ENCODE measurements around the gene WDR48.
A peak's percentile ranks its signal among the peaks of the same experiment; 100 is the strongest.

WDR48 gene

GRCh38 chr3:39102504-39103323 lies 50.9 kb downstream of the WDR48 start:
- DNase-seq (ENCODE audit: low read depth) = no peak

DNA sequence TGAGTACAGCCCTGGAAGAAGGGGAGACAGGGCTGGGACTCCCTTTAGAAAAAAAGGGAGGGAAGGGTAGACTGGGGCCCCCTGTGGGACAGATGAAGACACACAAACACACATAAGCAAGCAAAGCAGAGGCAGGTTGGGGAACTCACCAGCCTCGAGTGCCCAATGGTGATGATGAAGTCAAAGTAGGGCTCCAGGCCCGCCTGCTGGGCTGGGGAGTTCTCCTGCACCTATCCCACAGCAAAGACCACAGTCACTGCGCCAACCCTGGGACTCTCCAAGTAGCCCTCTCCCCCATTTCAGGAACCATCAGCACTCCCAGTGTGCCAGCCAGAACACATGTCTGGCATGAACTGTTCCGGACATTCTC lies 51.5 kb downstream of the WDR48 start:
- DNase-seq (ENCODE audit: low read depth) = no peak

DNA sequence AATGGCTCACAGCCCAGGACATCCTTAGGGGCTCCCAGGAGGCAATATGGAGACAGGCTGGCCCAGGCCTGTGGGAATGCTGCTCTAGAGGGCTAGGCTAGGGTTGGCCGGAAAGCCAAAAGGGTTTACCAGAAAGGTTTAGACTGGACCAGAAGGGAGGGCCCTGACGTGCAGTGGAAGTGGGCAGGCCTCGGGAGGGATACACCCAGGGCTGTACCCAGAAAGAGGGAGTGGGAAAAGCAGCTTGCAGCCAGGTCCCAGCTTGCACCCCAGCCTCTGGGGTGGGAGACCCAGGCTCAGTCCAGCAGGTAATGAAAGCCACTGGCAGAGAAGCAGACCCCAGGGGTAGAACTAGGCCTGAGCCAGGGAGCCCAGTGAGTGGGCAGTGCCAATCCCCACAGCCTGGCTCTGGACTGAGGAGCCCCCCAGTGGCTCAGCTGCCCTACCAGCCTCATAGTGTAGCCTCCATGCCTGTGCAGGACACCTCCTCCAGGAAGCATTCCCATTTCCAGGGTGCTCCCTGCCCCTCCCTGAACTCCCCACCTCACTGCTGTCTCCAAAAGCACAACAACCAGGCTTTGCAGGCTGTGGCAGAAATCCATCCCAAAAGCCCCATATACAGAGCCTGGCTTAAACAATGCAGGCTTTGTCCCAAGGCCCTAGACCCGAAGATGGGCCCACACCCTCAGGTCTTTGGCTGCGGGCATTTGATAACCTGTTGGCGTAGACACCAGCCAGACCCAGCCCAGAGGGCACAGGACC lies 52.2 kb downstream of the WDR48 start:
- DNase-seq (ENCODE audit: low read depth) = no peak

DNA sequence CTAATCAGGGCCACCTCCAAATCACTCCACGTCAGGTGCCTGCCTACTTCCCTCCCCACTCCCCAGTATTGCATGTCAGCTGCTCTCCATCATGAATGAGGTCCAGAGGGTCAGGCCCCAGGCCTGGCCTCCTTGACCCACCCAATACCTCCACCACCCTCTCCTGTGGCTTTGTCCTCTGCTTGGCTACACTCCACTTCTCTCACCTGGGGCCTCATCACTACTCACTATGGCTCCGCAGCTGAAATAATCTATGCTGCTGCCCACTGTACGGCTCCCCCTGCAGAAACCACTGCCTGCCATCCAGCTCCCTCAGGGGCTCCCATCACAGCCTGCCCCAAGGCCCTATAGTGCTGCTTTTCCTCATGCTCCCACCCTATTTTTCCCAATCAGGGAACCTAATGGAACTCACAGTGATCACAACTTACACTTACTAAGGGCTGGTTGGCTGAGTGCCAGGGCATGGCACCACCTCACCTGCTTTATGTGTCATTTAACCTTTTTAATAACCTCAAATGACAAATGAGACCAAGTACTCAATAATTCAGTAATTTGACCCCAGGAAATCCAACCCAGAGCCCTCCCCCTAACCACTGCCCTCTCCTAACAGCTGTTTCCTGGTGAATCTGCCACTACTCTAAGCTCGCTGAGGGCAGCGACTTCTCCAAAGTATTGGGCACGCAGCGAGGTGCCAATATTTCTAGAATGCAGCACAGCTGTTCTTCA lies 53.3 kb downstream of the WDR48 start:
- no peak for DNase-seq (ENCODE audit: low read depth)

DNA sequence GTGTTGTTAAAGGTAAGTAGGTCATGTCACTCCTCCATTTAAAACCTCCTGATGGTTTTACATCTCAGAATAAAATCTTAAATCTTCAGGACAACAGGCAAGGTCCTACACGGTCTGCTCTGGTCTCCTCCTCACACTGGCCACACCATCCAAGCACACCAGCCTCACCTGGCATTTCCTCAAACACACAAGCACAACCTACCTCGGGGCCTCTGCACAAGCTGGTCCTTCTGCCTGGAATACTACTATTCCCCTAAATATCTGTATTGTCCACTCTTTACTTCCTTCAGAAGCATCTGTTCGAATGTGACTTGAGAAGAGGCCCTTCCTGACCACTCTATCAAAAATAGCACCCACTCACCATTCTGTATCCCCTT lies 53.9 kb downstream of the WDR48 start:
- DNase-seq (ENCODE audit: low read depth) = no peak

GRCh38 chr3:39106281-39106811 lies 54.5 kb downstream of the WDR48 start:
- DNase-seq (ENCODE audit: low read depth) = peak; percentile 14

GRCh38 chr3:39106851-39107387 lies 55.1 kb downstream of the WDR48 start:
- peak; percentile 59 for DNase-seq (ENCODE audit: low read depth)

DNA sequence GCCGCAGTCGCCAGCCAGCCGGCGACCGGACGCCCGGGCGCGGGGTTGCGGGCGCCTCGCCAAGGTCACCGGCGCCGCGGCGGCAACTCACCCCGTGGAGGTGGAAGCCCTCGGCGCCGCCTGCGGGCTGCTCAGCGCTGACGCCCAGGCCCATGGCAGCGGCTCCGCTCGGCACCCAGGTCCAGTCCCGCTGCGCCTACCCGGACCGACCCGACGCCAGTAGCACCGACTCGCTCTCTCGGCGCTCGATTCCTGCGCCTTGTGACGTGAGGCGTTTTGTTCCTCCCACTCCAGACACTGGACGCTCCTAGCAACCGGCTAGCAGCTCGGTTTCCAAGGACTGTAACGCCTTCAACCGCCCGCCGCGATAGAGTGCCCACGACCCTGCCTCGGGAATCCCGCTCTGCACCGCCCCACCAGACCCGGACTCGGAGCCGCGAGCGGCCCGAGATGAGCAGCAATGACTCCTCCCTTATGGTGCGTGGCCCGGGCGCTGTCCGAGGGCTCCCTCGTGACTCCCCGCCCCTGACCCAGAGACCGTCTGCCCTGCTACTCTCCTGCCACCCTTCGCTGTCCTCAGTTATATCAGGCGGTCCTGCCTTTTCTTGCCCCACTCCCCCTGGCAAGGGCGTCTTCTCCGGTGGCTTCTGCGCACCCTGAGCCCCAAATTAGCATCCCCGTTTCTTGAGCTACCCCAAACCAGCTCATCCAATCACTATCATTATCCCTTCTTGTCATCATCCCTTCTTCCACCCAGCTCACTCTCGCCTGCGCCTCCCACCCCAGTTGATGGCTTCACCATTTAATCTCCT lies 55.8 kb downstream of the WDR48 start, which contains the start of the genes GORASP1 and TTC21A:
GORASP1 (minus strand) TSS at position 240 of the 812 bp plus-strand sequence; CDS start at position 154, 86 bp downstream.
TTC21A (plus strand) TSS at position 293 of the 812 bp plus-strand sequence; CDS start at position 451, 158 bp downstream.
- peak; percentile 88 for DNase-seq (ENCODE audit: low read depth)

DNA sequence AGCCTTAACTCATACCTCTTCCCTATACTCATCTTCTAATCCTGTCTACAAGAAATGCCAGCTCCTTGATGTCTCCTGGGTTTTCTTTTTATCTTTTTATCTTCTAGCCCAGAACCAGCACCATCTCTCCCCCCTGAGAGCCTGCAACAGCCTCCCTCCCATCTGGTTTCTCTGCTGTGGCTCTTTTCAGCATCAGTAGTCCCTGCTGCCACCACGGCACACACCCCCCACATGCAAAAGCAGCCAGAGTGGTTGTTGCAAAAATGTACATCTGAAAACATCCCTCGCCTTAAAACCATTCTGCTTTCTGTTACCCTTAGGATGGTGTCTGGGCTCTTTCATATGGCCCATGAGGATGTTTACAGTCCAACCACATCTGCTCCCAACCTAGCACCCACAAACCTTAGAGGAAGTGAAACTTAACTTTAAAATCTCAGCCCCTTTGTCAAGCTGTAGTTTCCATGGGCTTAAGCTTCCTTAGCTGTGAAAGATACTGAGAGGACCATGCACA lies 56.4 kb downstream of the WDR48 start:
- no peak for DNase-seq (ENCODE audit: low read depth)

DNA sequence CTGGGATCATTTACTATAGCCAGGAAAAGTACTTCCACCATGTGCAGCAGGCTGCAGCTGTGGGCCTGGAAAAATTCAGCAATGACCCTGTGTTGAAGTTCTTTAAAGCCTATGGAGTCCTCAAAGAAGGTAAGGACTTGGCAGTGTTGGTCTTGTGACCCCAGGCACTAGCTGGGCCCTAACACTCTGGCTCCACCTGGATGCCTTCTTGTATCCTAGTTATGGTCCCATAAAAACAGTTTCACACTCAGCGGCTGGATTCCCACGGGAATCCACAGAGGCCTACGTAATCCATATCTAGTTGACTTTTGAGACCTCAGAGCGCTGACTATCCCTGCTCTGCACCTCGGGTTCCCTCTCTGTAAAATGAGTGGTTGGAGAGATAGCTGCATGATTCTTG lies 57.3 kb downstream of the WDR48 start:
- no peak for DNase-seq (ENCODE audit: low read depth)

DNA sequence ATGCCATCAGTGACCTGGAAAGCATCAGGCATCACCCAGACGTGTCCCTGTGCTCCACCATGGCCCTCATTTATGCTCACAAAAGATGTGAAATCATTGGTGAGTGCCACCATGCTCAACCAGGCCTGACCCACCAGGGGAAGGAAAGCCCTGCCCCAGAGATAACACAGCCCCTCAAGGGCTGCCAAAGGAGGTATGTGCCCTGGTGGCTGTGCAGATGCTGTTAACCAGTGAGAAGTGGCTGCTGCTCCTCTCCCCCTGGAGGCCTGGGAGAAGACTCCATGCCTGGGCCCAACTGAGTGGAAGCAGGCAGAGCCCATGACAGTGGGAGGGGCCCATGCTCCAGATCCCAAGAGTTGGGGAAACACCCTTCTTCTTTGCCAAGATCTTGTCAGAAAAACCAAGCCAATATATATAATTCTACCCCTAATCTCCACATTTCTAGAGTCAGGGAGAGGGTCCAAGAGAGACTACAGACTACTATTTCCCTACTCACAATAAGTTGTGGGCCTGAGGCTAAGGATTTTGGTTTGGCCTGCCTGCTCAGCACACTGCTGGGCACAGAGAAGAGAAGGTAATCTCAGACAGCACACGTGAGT lies 58.3 kb downstream of the WDR48 start:
- DNase-seq (ENCODE audit: low read depth) = no peak

- DNase-seq (ENCODE audit: low read depth) = no peak
Measured at GRCh38 chr3:39112113-39112512, 60.3 kb downstream of the WDR48 start.

GRCh38 chr3:39112535-39112934 lies 60.7 kb downstream of the WDR48 start:
- DNase-seq (ENCODE audit: low read depth) = no peak

DNA sequence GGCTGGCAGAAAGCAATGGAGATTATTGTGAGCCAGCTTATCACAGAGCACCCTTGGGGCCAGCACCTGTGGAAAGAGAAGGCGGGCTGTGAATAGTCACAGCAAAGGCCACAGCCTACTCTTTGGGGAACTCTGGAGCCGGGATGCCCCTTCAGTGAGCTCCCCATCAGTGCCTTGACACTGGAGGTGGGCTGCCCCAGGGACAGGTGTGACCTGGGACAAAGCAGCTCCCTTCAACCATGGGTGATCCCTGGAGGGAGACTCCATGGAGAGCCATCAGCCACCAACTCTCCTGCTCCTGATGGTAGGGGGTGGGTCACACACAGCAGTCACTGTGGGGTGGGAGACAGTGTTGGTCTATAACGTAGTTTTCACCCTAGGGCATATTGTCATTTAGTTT lies 61.5 kb downstream of the WDR48 start:
- DNase-seq (ENCODE audit: low read depth) = no peak

- DNase-seq (ENCODE audit: low read depth) = no peak
Measured at GRCh38 chr3:39114456-39114855, 62.6 kb downstream of the WDR48 start.

GRCh38 chr3:39115870-39116269 lies 64.1 kb downstream of the WDR48 start:
- DNase-seq (ENCODE audit: low read depth) = no peak

DNA sequence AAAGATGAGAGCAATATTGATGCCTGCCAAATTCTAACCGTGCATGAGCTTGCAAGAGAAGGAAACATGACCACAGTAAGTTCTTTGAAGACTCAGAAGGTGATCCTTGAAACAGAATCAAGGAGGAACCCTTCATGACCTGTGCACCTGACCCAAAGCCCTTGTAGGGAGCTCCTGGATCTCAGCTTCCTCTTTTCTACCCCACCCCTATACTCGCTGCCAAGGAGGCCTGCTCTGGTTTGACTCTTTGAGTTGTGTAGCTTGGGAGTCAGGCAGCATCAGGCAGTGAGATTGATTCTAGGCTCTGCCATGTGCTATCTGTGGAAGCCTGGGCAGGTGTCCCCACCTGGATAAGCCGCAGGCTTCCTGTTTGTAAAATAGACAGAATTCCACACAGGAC lies 66.3 kb downstream of the WDR48 start:
- DNase-seq (ENCODE audit: low read depth) = no peak

GRCh38 chr3:39118931-39119660 lies 67.3 kb downstream of the WDR48 start:
- no peak for DNase-seq (ENCODE audit: low read depth)

- no peak for DNase-seq (ENCODE audit: low read depth)
Measured at GRCh38 chr3:39121621-39122020, 69.8 kb downstream of the WDR48 start.

DNA sequence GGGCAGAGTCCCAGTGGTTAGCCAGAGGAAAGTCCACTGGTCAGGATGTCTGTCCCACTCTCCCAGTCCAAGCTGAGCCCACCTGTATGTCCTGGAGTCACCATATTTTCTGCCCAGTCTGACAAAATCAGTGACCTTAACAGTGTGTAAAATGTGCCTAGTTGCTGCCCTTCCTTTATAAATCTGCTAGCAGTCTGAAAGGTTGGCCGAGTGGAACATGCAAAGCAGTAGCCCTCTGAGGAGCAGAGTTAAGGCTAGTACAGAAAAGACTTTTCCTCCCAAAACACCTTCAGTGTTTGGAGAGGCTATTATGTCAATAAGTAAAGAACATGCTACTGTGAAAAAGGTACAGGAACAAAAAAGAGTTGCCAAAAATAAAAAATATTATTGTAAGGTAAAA lies 71.0 kb downstream of the WDR48 start:
- no peak for DNase-seq (ENCODE audit: low read depth)

Measured in fibroblast of gingiva (primary cell).